ENCODE data around the gene KRABD2.
"Not testable (repeated sequence)": the region's sequence is repeated elsewhere in the genome, so short reads cannot be mapped to it uniquely, and the experiment has no call there.

GRCh38 chr17:8373856-8374255, 2.6 kb downstream of the KRABD2 start:
- TF ChIP-seq CTCF (IDR thresholded peaks at IDR 0.05; ENCODE audit: low read depth, low read length, missing input control); REST (IDR thresholded peaks at IDR 0.05); JUND (IDR thresholded peaks at IDR 0.05); YY1 (IDR thresholded peaks at IDR 0.05); TAF1 (conservative IDR thresholded peaks at IDR 0.05); RAD21 (IDR thresholded peaks at IDR 0.05); HNF4G (IDR thresholded peaks at IDR 0.05); SP1 (IDR thresholded peaks at IDR 0.05); EGR1 (IDR thresholded peaks at IDR 0.05; ENCODE audit: low read depth in 2 of 2); GABPA (IDR thresholded peaks at IDR 0.05 in 1 of 2, conservative IDR thresholded peaks at IDR 0.05 in 1 of 2); HNF4A (conservative IDR thresholded peaks at IDR 0.05); FOXA1 (IDR thresholded peaks at IDR 0.05): not testable (repeated sequence)
- TF ChIP-seq, protein P1, sequence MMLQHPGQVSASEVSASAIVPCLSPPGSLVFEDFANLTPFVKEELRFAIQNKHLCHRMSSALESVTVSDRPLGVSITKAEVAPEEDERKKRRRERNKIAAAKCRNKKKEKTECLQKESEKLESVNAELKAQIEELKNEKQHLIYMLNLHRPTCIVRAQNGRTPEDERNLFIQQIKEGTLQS (IDR thresholded peaks at IDR 0.05) = not testable (repeated sequence)
- TF ChIP-seq, protein P2, sequence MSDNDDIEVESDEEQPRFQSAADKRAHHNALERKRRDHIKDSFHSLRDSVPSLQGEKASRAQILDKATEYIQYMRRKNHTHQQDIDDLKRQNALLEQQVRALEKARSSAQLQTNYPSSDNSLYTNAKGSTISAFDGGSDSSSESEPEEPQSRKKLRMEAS (IDR thresholded peaks at IDR 0.05) = not testable (repeated sequence)

Measured in liver (tissue), 3 donors.